GM12875 (cell line): Measurements from ENCODE around the gene LSS.

Experiments
- H3K4me3 ChIP-seq: one replicate; pipeline ENCODE4 v1.5.1; 2011; ENCODE audit warnings: low read depth, low read length, control low read depth
- CTCF ChIP-seq: IDR thresholded peaks from 2 replicates; pipeline ENCODE4 v1.5.1; 2011; ENCODE audit warnings: low read depth, mild to moderate bottlenecking, control low read depth, inconsistent platforms, low read length, moderate library complexity, borderline replicate concordance; ENCODE audit not compliant: insufficient read depth

The LSS gene

GRCh38 chr21:46212721-46213484 is 15.7 kb downstream of the LSS start:
- H3K4me3 ChIP-seq, result no peak overlapping the region
- TF ChIP-seq CTCF, result no peak

DNA sequence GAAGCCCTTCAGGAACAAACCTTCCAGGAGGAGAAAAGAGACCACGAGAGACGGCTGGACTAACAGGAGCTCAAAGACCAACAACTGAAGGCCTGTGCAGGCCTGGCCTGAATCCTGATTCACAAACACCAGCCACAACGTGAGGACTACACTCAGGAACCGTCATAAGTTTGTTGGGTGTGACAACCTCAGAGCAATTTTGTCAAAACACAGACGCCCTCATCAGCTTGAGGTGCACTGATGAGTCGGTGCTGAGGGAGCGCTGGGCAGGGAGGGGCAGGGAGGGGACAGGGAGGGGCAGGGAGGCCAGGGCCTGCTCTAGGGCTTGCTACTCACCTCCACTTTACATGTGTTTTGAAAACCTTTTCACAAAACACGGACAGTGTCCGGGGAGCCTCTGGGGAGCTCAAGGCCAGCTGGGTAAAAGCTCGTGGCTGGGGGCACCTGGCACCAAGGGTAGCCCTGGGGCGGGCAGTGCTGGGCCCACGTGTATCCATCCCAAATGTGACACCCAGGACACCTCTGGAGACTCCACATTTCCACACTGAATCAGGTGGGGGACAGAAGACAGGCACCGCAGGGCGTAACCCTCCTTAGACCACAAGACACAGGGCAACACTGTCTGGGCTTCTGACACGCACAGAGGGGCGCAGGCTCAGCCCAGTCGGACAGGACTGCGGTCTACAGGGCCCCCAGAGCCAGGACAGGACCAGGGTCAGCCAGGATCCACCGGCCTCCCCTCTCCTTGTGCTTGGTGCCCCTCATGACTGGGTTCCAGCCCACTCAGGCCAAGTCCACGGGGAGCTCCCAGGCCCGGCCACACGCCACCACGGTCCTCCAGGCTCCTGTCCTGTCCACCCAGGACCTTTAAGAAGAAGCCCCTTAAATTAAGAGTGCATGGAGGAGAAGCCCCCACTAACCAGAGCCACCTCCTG is 16.5 kb downstream of the LSS start:
- no peak for TF ChIP-seq CTCF
- H3K4me3 ChIP-seq, result no peak overlapping the region

DNA sequence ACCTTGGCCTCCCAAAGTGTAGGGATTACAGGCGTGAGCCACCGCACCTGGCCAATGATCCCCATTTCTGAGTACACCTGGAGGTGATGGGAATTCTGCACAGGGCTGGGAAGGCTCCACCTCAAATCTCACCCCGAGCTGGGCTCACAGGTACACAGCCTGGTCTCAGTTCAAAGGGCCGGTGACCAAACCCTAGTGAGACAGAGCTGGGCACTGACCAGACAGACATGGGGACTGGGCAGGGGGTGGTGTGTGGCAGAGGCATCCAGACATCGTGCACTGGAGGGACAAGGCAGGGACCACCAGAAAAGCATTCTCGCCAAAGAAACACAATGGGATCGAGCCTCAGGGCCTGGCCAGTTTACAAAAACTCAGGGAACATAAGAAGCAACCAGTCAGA is 17.2 kb downstream of the LSS start:
- no peak for TF ChIP-seq CTCF

GRCh38 chr21:46210378-46211136 is 18.0 kb downstream of the LSS start:
- no peak overlapping the region for H3K4me3 ChIP-seq
- TF ChIP-seq CTCF, result no peak

More for the DNA sequence above, 17.2 kb downstream of the LSS start:
- no peak overlapping the region for H3K4me3 ChIP-seq

DNA sequence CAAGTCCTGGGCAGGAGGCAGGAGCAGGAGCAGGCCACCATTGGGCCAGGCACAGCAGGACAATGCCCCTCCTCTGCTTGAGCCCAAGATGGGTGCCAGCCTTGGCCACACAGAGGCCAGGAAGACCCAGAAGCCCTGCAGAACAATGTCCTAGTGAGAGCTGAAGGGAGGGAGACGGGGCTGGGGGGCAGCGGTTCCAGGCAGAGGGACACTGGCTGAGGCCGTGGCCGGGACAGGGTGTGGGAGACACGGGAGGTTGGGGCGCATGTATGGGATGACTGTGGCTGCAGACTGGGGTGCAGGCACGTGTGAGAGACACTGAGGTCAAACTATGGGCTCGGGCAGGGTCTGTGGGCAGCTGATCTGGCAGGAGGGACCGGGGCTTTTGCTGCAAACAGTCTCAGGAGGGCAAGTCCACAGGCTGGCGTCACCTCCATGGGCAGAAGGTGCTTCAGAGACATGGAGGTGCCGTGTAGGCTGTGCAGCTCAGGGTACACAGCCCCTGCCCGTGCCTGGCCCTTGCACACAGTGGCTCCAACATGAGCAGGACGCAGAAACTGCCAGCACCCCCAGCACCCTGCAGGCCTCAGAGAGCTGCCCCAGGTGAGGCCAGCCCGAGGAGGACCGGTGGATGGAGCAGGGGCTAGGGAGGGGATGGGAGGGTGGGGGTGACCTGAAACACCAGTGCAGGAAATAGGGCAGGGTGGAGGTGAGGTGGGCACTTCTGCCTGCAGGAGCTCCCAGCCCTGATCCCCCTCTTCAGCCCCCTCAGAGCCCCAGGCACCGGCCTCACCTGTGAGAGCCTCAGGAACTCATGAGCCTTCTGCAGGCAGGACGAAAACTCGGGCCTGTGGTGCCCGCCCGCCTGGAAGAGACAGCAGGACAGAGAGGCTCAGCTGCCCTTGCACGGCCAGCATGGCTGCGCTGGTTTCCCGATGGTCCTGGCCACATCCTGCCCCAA is 19.5 kb downstream of the LSS start:
- no peak for TF ChIP-seq CTCF
- H3K4me3 ChIP-seq, result no peak overlapping the region

- no peak for TF ChIP-seq CTCF
- H3K4me3 ChIP-seq, result no peak overlapping the region
These were observed 20.5 kb downstream of the LSS start for GRCh38 chr21:46207920-46208591.
